ENCODE data around the gene UBASH3B.

The UBASH3B gene

DNA sequence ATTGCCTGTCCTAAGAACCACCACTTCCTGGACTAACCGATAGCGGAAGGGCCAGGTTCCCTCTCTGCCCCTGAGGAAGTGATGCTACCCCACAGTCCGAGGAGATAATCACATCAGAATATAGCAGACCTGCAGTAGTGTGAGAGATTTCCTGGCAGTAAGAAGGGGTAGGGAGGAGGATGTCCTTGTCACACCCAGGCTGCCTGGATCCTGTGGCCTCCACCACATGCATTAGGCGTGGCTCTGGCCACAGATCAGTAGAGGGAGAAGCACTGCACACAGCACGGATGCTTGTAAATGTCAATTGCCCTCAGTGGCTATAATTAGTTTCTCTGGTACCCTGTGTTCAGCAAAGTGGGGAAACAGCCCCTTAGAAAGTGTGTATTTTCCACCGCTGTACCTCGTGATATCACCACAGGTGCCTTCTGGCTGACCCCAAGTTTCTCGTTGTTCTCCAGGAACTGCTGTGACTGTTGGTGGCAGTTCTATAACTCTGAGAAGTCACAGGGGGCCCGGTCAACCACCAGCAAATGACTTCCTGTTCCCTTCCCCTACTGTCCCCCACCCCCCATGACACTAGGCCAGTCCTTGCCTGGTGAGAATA lies 61.8 kb downstream of the UBASH3B start:
- no peak for TF ChIP-seq YY1 (IDR thresholded peaks at IDR 0.05; ENCODE audit: low read depth)
- TF ChIP-seq FOXM1 (IDR thresholded peaks at IDR 0.05; ENCODE audit: borderline replicate concordance, low read depth): no peak

DNA sequence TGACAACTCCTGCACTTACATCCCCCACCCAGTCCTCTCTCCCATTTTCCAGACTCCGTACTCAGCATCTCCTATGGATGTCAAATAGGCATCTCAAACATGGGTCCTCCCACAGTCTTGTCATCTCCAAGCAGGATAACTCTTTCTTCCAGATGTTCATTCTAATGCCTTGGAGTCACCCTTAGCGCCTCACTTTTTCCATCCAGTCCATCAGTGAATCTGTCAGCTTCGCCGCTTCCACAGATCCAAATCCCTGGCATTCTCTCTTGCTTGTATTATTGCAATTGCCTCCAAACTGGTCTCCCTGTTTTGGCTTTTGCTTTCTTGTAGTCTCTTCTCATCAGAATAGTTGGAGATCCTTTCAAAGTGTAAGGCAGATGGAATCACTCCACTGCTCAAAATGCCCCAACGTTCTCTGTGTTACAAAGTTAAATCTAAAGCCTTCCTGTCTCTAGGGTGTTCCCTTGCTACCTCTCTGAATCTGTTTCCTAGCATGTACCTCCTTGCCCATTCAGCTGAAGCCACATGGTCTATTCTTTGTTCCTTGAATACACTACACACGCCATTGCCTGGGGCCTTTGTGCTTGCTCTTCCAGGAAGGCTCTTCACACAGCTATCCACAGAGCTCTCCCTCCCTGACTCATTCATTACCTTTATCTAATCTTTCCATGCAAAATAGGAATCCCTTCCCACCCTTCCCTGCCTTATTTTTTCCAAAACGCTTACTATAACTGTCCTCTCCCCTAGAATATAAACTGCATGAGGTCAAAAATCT lies 64.8 kb downstream of the UBASH3B start:
- TF ChIP-seq, protein P1, sequence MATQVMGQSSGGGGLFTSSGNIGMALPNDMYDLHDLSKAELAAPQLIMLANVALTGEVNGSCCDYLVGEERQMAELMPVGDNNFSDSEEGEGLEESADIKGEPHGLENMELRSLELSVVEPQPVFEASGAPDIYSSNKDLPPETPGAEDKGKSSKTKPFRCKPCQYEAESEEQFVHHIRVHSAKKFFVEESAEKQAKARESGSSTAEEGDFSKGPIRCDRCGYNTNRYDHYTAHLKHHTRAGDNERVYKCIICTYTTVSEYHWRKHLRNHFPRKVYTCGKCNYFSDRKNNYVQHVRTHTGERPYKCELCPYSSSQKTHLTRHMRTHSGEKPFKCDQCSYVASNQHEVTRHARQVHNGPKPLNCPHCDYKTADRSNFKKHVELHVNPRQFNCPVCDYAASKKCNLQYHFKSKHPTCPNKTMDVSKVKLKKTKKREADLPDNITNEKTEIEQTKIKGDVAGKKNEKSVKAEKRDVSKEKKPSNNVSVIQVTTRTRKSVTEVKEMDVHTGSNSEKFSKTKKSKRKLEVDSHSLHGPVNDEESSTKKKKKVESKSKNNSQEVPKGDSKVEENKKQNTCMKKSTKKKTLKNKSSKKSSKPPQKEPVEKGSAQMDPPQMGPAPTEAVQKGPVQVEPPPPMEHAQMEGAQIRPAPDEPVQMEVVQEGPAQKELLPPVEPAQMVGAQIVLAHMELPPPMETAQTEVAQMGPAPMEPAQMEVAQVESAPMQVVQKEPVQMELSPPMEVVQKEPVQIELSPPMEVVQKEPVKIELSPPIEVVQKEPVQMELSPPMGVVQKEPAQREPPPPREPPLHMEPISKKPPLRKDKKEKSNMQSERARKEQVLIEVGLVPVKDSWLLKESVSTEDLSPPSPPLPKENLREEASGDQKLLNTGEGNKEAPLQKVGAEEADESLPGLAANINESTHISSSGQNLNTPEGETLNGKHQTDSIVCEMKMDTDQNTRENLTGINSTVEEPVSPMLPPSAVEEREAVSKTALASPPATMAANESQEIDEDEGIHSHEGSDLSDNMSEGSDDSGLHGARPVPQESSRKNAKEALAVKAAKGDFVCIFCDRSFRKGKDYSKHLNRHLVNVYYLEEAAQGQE (IDR thresholded peaks at IDR 0.05; ENCODE audit: low read depth): no peak
- TF ChIP-seq TEAD4 (IDR thresholded peaks at IDR 0.05) (no peak), TAF1 (IDR thresholded peaks at IDR 0.05; ENCODE audit: low read depth) (no peak), TCF12 (IDR thresholded peaks at IDR 0.05; ENCODE audit: low read depth) (no peak), CEBPB (IDR thresholded peaks at IDR 0.05) (no peak), CREB1 (IDR thresholded peaks at IDR 0.05; ENCODE audit: low read depth) (no peak)

DNA sequence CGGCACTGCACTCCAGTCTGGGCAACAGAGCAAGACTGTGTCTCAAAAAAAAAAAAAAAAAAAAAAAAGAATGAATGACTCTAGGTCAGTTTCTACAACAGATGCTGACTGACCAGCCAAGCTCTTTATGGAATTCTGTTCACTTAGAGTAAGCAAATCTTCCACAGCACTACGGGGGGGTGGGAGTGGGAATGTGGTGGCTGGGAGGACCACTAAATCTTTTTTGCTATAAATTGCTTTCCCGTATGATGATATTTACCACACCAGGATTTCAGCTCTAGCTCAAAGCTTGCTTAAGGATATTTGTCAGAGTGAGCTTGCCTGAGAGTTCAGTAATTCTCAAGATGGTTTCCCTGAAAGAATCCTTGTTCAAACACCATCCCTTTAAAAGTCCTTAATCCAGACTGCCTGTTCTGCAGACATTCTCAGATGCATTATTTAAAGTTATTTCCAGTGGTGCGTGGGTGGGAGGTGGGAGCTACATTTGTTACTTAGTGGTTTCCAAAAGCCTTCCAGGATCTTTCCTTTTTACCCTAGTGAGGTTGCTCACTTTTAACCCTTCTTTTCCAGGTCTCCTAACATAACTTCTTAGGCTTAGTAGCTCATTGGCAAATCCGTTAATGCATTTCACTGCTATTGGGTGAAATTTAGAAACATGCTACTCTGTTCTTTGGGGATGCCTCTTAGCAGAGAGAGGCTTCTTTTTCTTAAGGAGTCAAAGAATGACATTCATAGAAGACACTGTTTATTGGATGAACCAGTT lies 65.9 kb downstream of the UBASH3B start:
- TF ChIP-seq NFIC (IDR thresholded peaks at IDR 0.05): no peak
- TF ChIP-seq, protein P2, sequence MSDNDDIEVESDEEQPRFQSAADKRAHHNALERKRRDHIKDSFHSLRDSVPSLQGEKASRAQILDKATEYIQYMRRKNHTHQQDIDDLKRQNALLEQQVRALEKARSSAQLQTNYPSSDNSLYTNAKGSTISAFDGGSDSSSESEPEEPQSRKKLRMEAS (IDR thresholded peaks at IDR 0.05): no peak
- no peak for TF ChIP-seq TEAD4 (IDR thresholded peaks at IDR 0.05)
- no peak for TF ChIP-seq EP300 (IDR thresholded peaks at IDR 0.05; ENCODE audit: borderline replicate concordance)
- no peak for TF ChIP-seq TCF12 (IDR thresholded peaks at IDR 0.05; ENCODE audit: low read depth)
- TF ChIP-seq CEBPB (IDR thresholded peaks at IDR 0.05): no peak

DNA sequence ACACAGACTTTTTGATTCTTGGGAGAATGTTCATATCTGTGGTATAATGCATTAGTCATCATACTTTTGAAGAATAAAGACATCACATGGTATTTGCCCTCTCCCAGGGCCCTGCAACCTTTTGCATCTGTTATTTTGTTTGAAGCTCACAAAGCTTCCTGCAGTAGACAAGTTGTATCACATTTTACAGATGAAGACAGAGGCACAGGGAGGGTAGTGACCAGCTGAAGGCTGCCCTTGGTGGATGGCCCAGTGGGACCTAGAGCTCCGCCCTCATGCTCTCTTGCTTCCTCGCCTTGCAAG lies 66.4 kb downstream of the UBASH3B start:
- TF ChIP-seq YY1 (IDR thresholded peaks at IDR 0.05; ENCODE audit: low read depth): no peak
- TF ChIP-seq EP300 (IDR thresholded peaks at IDR 0.05; ENCODE audit: borderline replicate concordance): no peak
- TF ChIP-seq EGR1 (IDR thresholded peaks at IDR 0.05): no peak
- TF ChIP-seq TCF12 (IDR thresholded peaks at IDR 0.05; ENCODE audit: low read depth): no peak
- no peak for TF ChIP-seq TEAD4 (IDR thresholded peaks at IDR 0.05)
- TF ChIP-seq ZBTB7A (IDR thresholded peaks at IDR 0.05; ENCODE audit: low read depth): no peak
- no peak for TF ChIP-seq TAF1 (IDR thresholded peaks at IDR 0.05; ENCODE audit: low read depth)

DNA sequence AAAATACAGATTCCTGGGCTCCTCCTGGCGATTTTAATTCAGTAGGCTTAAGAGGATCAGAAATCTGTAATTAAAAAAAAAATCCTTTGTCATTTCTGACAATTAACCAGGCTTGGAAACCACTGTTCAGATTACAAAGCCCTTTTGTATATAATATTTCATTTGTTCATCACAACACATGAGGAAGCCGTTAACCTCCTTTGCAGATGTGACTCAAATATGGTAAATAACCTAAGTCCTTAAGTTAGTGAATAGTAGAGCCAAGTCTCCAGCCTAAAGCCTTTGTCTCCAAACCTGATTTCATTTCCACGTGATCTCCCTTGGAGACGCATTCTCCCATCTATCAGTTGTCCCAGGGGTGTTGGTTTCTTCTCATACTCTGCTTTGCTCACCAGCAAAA lies 67.6 kb downstream of the UBASH3B start:
- TF ChIP-seq, protein P2 (IDR thresholded peaks at IDR 0.05): no peak
- TF ChIP-seq FOXM1 (IDR thresholded peaks at IDR 0.05; ENCODE audit: borderline replicate concordance, low read depth) (no peak), TAF1 (IDR thresholded peaks at IDR 0.05; ENCODE audit: low read depth) (no peak), CREB1 (IDR thresholded peaks at IDR 0.05; ENCODE audit: low read depth) (no peak), TCF12 (IDR thresholded peaks at IDR 0.05; ENCODE audit: low read depth) (no peak), EP300 (IDR thresholded peaks at IDR 0.05; ENCODE audit: borderline replicate concordance) (no peak), ZBTB7A (IDR thresholded peaks at IDR 0.05; ENCODE audit: low read depth) (no peak), USF1 (IDR thresholded peaks at IDR 0.05) (no peak), EGR1 (IDR thresholded peaks at IDR 0.05) (no peak), NFIC (IDR thresholded peaks at IDR 0.05) (no peak), TEAD4 (IDR thresholded peaks at IDR 0.05) (no peak), CEBPB (IDR thresholded peaks at IDR 0.05) (no peak), RAD21 (IDR thresholded peaks at IDR 0.05; ENCODE audit: low read depth) (no peak), YY1 (IDR thresholded peaks at IDR 0.05; ENCODE audit: low read depth) (no peak)
- TF ChIP-seq, protein P1 (IDR thresholded peaks at IDR 0.05; ENCODE audit: low read depth): no peak

- TF ChIP-seq YY1 (IDR thresholded peaks at IDR 0.05; ENCODE audit: low read depth) (no peak), USF1 (IDR thresholded peaks at IDR 0.05) (no peak), RAD21 (IDR thresholded peaks at IDR 0.05; ENCODE audit: low read depth) (no peak)
- TF ChIP-seq, protein P1 (IDR thresholded peaks at IDR 0.05; ENCODE audit: low read depth): no peak
Observed at GRCh38 chr11:122723576-122723975, 68.1 kb downstream of the UBASH3B start.
